ENCODE results near the gene SLC22A5. TPM values are rescaled to one million over a fixed set of nuclear protein-coding genes. Genes with fewer than 3 reads are reported as not detected.

The SLC22A5 gene
- total and polyA plus RNA-seq, 9 of the 15 experiments (the other 6 are each of a cell fraction or from before 2014, with no cell fraction given) = 3.0 to 16.6 (median 8.3) TPM

- H3K27me3 ChIP-seq (ENCODE audit: control insufficient read depth in 2 of 2, insufficient read depth in 2 of 2, low read length in 2 of 2) = no peaks in the 10 kb centered on the region
- H3K27ac ChIP-seq (ENCODE audit: extremely low read depth, low read depth, low read length) = no peak overlapping the region
- no peaks in the 10 kb centered on the region for H3K79me2 ChIP-seq (ENCODE audit: control insufficient read depth, insufficient read depth, low read length)
- peaks cover 57% of the 10 kb centered on the region for H3K36me3 ChIP-seq (ENCODE audit: control insufficient read depth, insufficient read depth, low read length)
- H3K9me3 ChIP-seq (replicated peaks; ENCODE audit: control insufficient read depth, insufficient read depth, low read depth, low read length) = no peaks in the 10 kb centered on the region
- ChIA-PET POLR2A (interaction anchor here (1.4 kb wide), 1 partner anchor 12 kb away, joined by 3 read pairs; the partner anchor contains the start of gene SLC22A5), CTCF (ENCODE audit: low intra/inter-chr PET ratio) (no interaction called here)
- no peak for FAIRE-seq
- DNase-seq (ENCODE audit: extremely low read depth in 1 of 4, low spot score in 3 of 4) = no peak
- H4K20me1 ChIP-seq (replicated peaks; ENCODE audit: control insufficient read depth, insufficient read depth, low read length) = 0 out of 2 replicates have a peak, but pooled peaks cover 3% of the 10 kb centered on the region
- intact Hi-C loops (cut with micrococcal nuclease) (loop anchor here (10.0 kb wide), 2 partner anchors 197 to 317 kb away; partner anchors contain the start of gene IL3), in situ Hi-C loops (cut with MboI) (loop anchor here (10.0 to 25.0 kb wide), 2 partner anchors 113 to 319 kb away; partner anchors contain the start of genes CSF2, IL3 and IRF1)
- no peak overlapping the region for H2AFZ ChIP-seq (ENCODE audit: low read depth, low read length)
- H3K4me2 ChIP-seq (ENCODE audit: insufficient read depth, low read length) = no peak overlapping the region
- no TSS peak for BruUV-seq (replicated peaks)
- no peak for ATAC-seq
- peaks cover under 1 to 8% of the 10 kb centered on the region in 2 experiments; a peak in 2 of 5 replicates for H3K4me1 ChIP-seq (replicated peaks in 1 of 2; ENCODE audit: control insufficient read depth in 2 of 2, insufficient read depth in 2 of 2, low read length in 2 of 2)
- H3K4me3 ChIP-seq = no peak overlapping the region
- WGBS (ENCODE audit: insufficient coverage, low coverage, missing lambda C conversion rate) = 55% methylated on average over 1 of the region's 1 CpG
- no peaks in the 10 kb centered on the region for H3K9me1 ChIP-seq (ENCODE audit: control insufficient read depth, insufficient read depth, low read length)
- H3K9ac ChIP-seq (ENCODE audit: insufficient read depth in 1 of 2, low read depth in 2 of 2, low read length in 2 of 2) = no peak overlapping the region
- TF ChIP-seq, protein P1, sequence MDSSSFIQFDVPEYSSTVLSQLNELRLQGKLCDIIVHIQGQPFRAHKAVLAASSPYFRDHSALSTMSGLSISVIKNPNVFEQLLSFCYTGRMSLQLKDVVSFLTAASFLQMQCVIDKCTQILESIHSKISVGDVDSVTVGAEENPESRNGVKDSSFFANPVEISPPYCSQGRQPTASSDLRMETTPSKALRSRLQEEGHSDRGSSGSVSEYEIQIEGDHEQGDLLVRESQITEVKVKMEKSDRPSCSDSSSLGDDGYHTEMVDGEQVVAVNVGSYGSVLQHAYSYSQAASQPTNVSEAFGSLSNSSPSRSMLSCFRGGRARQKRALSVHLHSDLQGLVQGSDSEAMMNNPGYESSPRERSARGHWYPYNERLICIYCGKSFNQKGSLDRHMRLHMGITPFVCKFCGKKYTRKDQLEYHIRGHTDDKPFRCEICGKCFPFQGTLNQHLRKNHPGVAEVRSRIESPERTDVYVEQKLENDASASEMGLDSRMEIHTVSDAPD (CRISPR knock-in tag; IDR thresholded peaks at IDR 0.05) = no peak
- TF ChIP-seq KLF6 (CRISPR knock-in tag; IDR thresholded peaks at IDR 0.05; ENCODE audit: borderline replicate concordance) = no peak
- TF ChIP-seq NR2C2 (CRISPR knock-in tag; IDR thresholded peaks at IDR 0.05) = no peak
- no peak for TF ChIP-seq NR2C2 (tag; IDR thresholded peaks at IDR 0.05)
- no peak for TF ChIP-seq TAF15 (IDR thresholded peaks at IDR 0.05; ENCODE audit: low read depth, low read length)
- no peak for TF ChIP-seq DMBX1 (CRISPR knock-in tag; IDR thresholded peaks at IDR 0.05; ENCODE audit: borderline replicate concordance)
- no peak for TF ChIP-seq STAT5B (CRISPR knock-in tag; IDR thresholded peaks at IDR 0.05)
- TF ChIP-seq ATF7 (IDR thresholded peaks at IDR 0.05) = no peak
- TF ChIP-seq FOXA1 (IDR thresholded peaks at IDR 0.05; ENCODE audit: borderline replicate concordance) = no peak
- no peak for TF ChIP-seq ZNF398 (CRISPR knock-in tag; IDR thresholded peaks at IDR 0.05)
- no peak for TF ChIP-seq TARDBP (IDR thresholded peaks at IDR 0.05)
Measured at GRCh38 chr5:132381614-132382013, 12.1 kb downstream of the SLC22A5 start.
